ENCODE data around the gene GPER1.
A peak's percentile ranks its signal among the peaks of the same experiment; 100 is the strongest.

The GPER1 gene

GRCh38 chr7:1091644-1092027 lies 3.7 kb downstream of the GPER1 start:
- DNase-seq: no peak

- no peak for DNase-seq
These were observed 4.3 kb downstream of the GPER1 start for GRCh38 chr7:1092161-1092632.

GRCh38 chr7:1092806-1093501 lies 5.0 kb downstream of the GPER1 start:
- no peak for DNase-seq

GRCh38 chr7:1093502-1093843 lies 5.6 kb downstream of the GPER1 start:
- DNase-seq: no peak

- DNase-seq: no peak
These were observed 6.1 kb downstream of the GPER1 start for GRCh38 chr7:1093916-1094508.

- no peak for DNase-seq
These were observed 7.0 kb downstream of the GPER1 start for GRCh38 chr7:1094870-1095269.

GRCh38 chr7:1095621-1096155 lies 7.8 kb downstream of the GPER1 start:
- DNase-seq: no peak

GRCh38 chr7:1096156-1097119 lies 8.5 kb downstream of the GPER1 start:
- DNase-seq: no peak

- no peak for DNase-seq
These were observed 9.2 kb downstream of the GPER1 start for GRCh38 chr7:1097120-1097504.

- DNase-seq: no peak
These were observed 10.6 kb downstream of the GPER1 start for GRCh38 chr7:1098243-1099153.

- no peak for DNase-seq
These were observed 11.2 kb downstream of the GPER1 start for GRCh38 chr7:1099154-1099542.

GRCh38 chr7:1099637-1100036 lies 11.7 kb downstream of the GPER1 start:
- DNase-seq: no peak

GRCh38 chr7:1100386-1100785 lies 12.5 kb downstream of the GPER1 start:
- no peak for DNase-seq

GRCh38 chr7:1100834-1101562 lies 13.1 kb downstream of the GPER1 start:
- DNase-seq: no peak

GRCh38 chr7:1101563-1102431 lies 13.9 kb downstream of the GPER1 start:
- DNase-seq: no peak

- DNase-seq: peak; percentile 29
These were observed 15.3 kb downstream of the GPER1 start for GRCh38 chr7:1103009-1103788.

- DNase-seq: no peak
These were observed 16.0 kb downstream of the GPER1 start for GRCh38 chr7:1103789-1104515.

GRCh38 chr7:1104516-1105179 lies 16.7 kb downstream of the GPER1 start:
- no peak for DNase-seq

- no peak for DNase-seq
These were observed 17.3 kb downstream of the GPER1 start for GRCh38 chr7:1105189-1105588.

All from activated naive CD4-positive, alpha-beta T cell treated with Interleukin-2 at 50 U/mL for 16 hours (primary cell).